Mononuclear cell (primary cell): Measurements from ENCODE around the gene LTBP4. TPM values are rescaled to one million over a fixed set of nuclear protein-coding genes. Genes with fewer than 3 reads are reported as not detected.
A peak's percentile ranks its signal among the peaks of the same experiment; 100 is the strongest.

Experiments
- H3K27me3 ChIP-seq: 2 replicates; pipeline ENCODE4 v1.6.0; 2011; ENCODE audit warnings: low read length, control low read depth; ENCODE audit not compliant: insufficient read depth
- H3K4me1 ChIP-seq: 2 replicates; pipeline ENCODE4 v1.5.1; 2011; ENCODE audit warnings: mild to moderate bottlenecking, low read length, control low read depth; ENCODE audit not compliant: insufficient read depth
- H3K4me3 ChIP-seq: 2 replicates; pipeline ENCODE4 v1.5.1; 2011; ENCODE audit warnings: mild to moderate bottlenecking, low read length, moderate library complexity
- H3K9me3 ChIP-seq: 2 replicates; pipeline ENCODE4 v1.5.1; 2011; ENCODE audit warnings: low read depth, mild to moderate bottlenecking, control low read depth, low read length
- total RNA-seq: library from RNA; depleted of rRNA; stranded (reverse); fragments of >200 nt; gene quantifications from one replicate; pipeline ENCODE4 v1.2.3, GENCODE V29; 2012

The LTBP4 gene
- total RNA-seq, 1 donor = 16.2 TPM

- Histone ChIP-seq H3K4me1 (peaks cover 21% of the 10 kb centered on the region), H3K9me3 (no peaks in the 10 kb centered on the region), H3K27me3 (peaks cover 35% of the 10 kb centered on the region), H3K4me3 (no peak overlapping the region)
These were observed 30.7 kb upstream of the LTBP4 start for GRCh38 chr19:40570313-40571004.

- no peak overlapping the region for H3K4me3 ChIP-seq
- no peaks in the 10 kb centered on the region for H3K9me3 ChIP-seq
- H3K27me3 ChIP-seq = peaks cover 30% of the 10 kb centered on the region
- peaks cover 25% of the 10 kb centered on the region for H3K4me1 ChIP-seq
These were observed 30.2 kb upstream of the LTBP4 start for GRCh38 chr19:40571005-40571318.

- H3K4me1 ChIP-seq = peaks cover 28% of the 10 kb centered on the region
- no peaks in the 10 kb centered on the region for H3K9me3 ChIP-seq
- H3K4me3 ChIP-seq = no peak overlapping the region
- H3K27me3 ChIP-seq = peaks cover 22% of the 10 kb centered on the region
These were observed 29.2 kb upstream of the LTBP4 start for GRCh38 chr19:40571831-40572495.

- H3K4me1 ChIP-seq = peaks cover 46% of the 10 kb centered on the region
- H3K4me3 ChIP-seq = no peak overlapping the region
- no peaks in the 10 kb centered on the region for H3K27me3 ChIP-seq
- H3K9me3 ChIP-seq = no peaks in the 10 kb centered on the region
These were observed 25.8 kb upstream of the LTBP4 start for GRCh38 chr19:40575326-40575725.

- peak overlapping the region; percentile 87 for H3K4me3 ChIP-seq
- H3K4me1 ChIP-seq = peaks cover 49% of the 10 kb centered on the region
- no peaks in the 10 kb centered on the region for H3K9me3 ChIP-seq
- H3K27me3 ChIP-seq = no peaks in the 10 kb centered on the region
These were observed 25.0 kb upstream of the LTBP4 start for GRCh38 chr19:40576151-40576584.

- Histone ChIP-seq H3K4me3 (peak within 1 kb of the TSS; percentile 87), H3K9me3 (no peaks in the 10 kb centered on the region), H3K27me3 (no peaks in the 10 kb centered on the region), H3K4me1 (peaks cover 54% of the 10 kb centered on the region)
These were observed 24.4 kb upstream of the LTBP4 start, which contains the start of gene SHKBP1 for GRCh38 chr19:40576585-40577451. TSS of gene SHKBP1 (plus strand) at chr19:40576873. CDS start at chr19:40576900, 27 bp downstream.

- Histone ChIP-seq H3K4me3 (no peak overlapping the region), H3K9me3 (no peaks in the 10 kb centered on the region), H3K4me1 (peaks cover 58% of the 10 kb centered on the region), H3K27me3 (no peaks in the 10 kb centered on the region)
These were observed 22.7 kb upstream of the LTBP4 start for GRCh38 chr19:40578442-40578908.

- peaks cover 78% of the 10 kb centered on the region for H3K4me1 ChIP-seq
These were observed 20.6 kb upstream of the LTBP4 start for GRCh38 chr19:40580619-40581018.

GRCh38 chr19:40581531-40581930, 19.6 kb upstream of the LTBP4 start:
- Histone ChIP-seq H3K9me3 (no peaks in the 10 kb centered on the region), H3K4me1 (peaks cover 80% of the 10 kb centered on the region), H3K4me3 (no peak overlapping the region), H3K27me3 (no peaks in the 10 kb centered on the region)

More at GRCh38 chr19:40580619-40581018, 20.6 kb upstream of the LTBP4 start:
- H3K27me3 ChIP-seq = no peaks in the 10 kb centered on the region
- H3K4me3 ChIP-seq = peak overlapping the region; percentile 3
- H3K9me3 ChIP-seq = no peaks in the 10 kb centered on the region

GRCh38 chr19:40582467-40582866, 18.7 kb upstream of the LTBP4 start:
- Histone ChIP-seq H3K4me1 (peaks cover 79% of the 10 kb centered on the region), H3K4me3 (no peak overlapping the region), H3K9me3 (no peaks in the 10 kb centered on the region), H3K27me3 (no peaks in the 10 kb centered on the region)

- peaks cover 71% of the 10 kb centered on the region for H3K4me1 ChIP-seq
- H3K4me3 ChIP-seq = no peak overlapping the region
- H3K27me3 ChIP-seq = no peaks in the 10 kb centered on the region
- H3K9me3 ChIP-seq = no peaks in the 10 kb centered on the region
These were observed 17.9 kb upstream of the LTBP4 start for GRCh38 chr19:40583283-40583682.

GRCh38 chr19:40584007-40584406, 17.2 kb upstream of the LTBP4 start:
- Histone ChIP-seq H3K4me1 (peaks cover 63% of the 10 kb centered on the region), H3K4me3 (no peak overlapping the region), H3K27me3 (no peaks in the 10 kb centered on the region), H3K9me3 (no peaks in the 10 kb centered on the region)

GRCh38 chr19:40585241-40585981, 15.8 kb upstream of the LTBP4 start:
- Histone ChIP-seq H3K9me3 (no peaks in the 10 kb centered on the region), H3K4me1 (peaks cover 50% of the 10 kb centered on the region), H3K27me3 (no peaks in the 10 kb centered on the region), H3K4me3 (no peak overlapping the region)

GRCh38 chr19:40585982-40586422, 15.2 kb upstream of the LTBP4 start:
- Histone ChIP-seq H3K4me1 (peaks cover 44% of the 10 kb centered on the region), H3K4me3 (no peak overlapping the region), H3K27me3 (no peaks in the 10 kb centered on the region), H3K9me3 (no peaks in the 10 kb centered on the region)
